ENCODE measurements around the gene C4B. TPM values are rescaled to one million over a fixed set of nuclear protein-coding genes. Genes with fewer than 3 reads are reported as not detected.

Gene C4B
- polyA plus RNA-seq, 1 experiment, result 14.4 TPM

GRCh38 chr6:31968326-31968725 lies 46.3 kb upstream of the C4B start:
- ChIA-PET POLR2A (no interaction called here), CTCF (interaction anchor here (1.1 to 3.9 kb wide), 2 partner anchors 17 to 150 kb away, joined by 5 to 17 read pairs; no protein-coding TSS in a partner anchor)
- H3K36me3 ChIP-seq (ENCODE audit: control insufficient read depth, insufficient read depth, low read length), result peaks cover 38% of the 10 kb centered on the region
- TF ChIP-seq, protein P1, sequence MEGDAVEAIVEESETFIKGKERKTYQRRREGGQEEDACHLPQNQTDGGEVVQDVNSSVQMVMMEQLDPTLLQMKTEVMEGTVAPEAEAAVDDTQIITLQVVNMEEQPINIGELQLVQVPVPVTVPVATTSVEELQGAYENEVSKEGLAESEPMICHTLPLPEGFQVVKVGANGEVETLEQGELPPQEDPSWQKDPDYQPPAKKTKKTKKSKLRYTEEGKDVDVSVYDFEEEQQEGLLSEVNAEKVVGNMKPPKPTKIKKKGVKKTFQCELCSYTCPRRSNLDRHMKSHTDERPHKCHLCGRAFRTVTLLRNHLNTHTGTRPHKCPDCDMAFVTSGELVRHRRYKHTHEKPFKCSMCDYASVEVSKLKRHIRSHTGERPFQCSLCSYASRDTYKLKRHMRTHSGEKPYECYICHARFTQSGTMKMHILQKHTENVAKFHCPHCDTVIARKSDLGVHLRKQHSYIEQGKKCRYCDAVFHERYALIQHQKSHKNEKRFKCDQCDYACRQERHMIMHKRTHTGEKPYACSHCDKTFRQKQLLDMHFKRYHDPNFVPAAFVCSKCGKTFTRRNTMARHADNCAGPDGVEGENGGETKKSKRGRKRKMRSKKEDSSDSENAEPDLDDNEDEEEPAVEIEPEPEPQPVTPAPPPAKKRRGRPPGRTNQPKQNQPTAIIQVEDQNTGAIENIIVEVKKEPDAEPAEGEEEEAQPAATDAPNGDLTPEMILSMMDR (IDR thresholded peaks at IDR 0.05; ENCODE audit: insufficient read depth, low read depth, low read length), result no peak
- DNase-seq (ENCODE audit: low read depth), result no peak
- H3K27me3 ChIP-seq (ENCODE audit: control insufficient read depth, insufficient read depth, low read length), result no peaks in the 10 kb centered on the region
- no peak overlapping the region for H3K4me3 ChIP-seq (ENCODE audit: low read depth, low read length)

DNA sequence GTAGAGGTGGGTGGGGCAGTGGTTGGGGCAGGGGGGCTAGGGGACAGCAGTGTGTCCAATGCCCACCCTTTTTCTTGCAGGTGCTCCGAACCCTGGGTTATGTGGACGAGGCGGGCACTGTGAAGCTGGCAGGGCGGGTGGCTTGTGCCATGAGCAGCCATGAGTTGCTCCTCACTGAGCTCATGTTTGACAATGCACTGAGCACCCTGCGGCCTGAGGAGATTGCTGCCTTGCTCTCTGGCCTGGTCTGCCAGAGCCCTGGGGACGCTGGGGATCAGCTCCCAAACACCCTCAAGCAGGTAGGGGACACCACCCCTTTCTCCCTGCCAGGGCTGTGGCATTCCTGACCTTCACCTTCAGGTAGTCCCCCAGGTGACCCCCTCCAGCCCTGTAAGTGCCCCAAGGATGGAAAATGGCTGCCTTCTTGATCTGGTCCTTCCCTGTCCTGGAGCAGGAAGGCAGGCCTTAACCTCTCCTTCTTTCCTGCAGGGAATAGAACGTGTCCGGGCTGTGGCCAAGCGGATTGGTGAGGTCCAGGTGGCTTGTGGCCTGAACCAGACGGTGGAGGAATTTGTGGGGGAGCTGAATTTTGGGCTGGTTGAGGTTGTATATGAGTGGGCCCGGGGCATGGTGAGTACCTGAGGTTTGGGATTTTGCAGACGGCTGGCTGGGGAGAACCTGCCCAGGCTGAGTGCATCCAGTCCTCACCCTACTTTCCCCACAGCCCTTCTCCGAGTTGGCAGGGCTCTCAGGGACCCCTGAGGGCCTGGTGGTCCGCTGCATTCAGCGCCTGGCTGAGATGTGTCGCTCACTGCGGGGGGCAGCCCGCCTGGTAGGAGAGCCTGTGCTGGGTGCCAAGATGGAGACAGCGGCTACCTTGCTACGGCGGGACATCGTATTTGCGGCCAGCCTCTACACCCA lies 45.5 kb upstream of the C4B start:
- Histone ChIP-seq H3K36me3 (ENCODE audit: control insufficient read depth, insufficient read depth, low read length) (peaks cover 35% of the 10 kb centered on the region), H3K4me3 (ENCODE audit: low read depth, low read length) (no peak overlapping the region), H3K27me3 (ENCODE audit: control insufficient read depth, insufficient read depth, low read length) (no peaks in the 10 kb centered on the region)
- DNase-seq (ENCODE audit: low read depth), result no peak
- ChIA-PET POLR2A (no interaction called here), CTCF (interaction anchor here (0.6 to 3.9 kb wide), 3 partner anchors 17 to 898 kb away, joined by 3 to 17 read pairs (median 5); no protein-coding TSS in a partner anchor)
- TF ChIP-seq, protein P1 (IDR thresholded peaks at IDR 0.05; ENCODE audit: insufficient read depth, low read depth, low read length), result no peak

- ChIA-PET CTCF (interaction anchor here (0.6 to 3.9 kb wide), 2 partner anchors 18 to 899 kb away, joined by 3 to 17 read pairs; no protein-coding TSS in a partner anchor), POLR2A (no interaction called here)
- Histone ChIP-seq H3K4me3 (ENCODE audit: low read depth, low read length) (no peak overlapping the region), H3K27me3 (ENCODE audit: control insufficient read depth, insufficient read depth, low read length) (no peaks in the 10 kb centered on the region), H3K36me3 (ENCODE audit: control insufficient read depth, insufficient read depth, low read length) (peaks cover 34% of the 10 kb centered on the region)
- TF ChIP-seq, protein P1 (IDR thresholded peaks at IDR 0.05; ENCODE audit: insufficient read depth, low read depth, low read length), result no peak
- no peak for DNase-seq (ENCODE audit: low read depth)
Measured at GRCh38 chr6:31969712-31970603, 44.6 kb upstream of the C4B start.

GRCh38 chr6:31970604-31971271 lies 43.9 kb upstream of the C4B start:
- CTCF ChIA-PET, result interaction anchor here (3.9 kb wide), 1 partner anchor 19 kb away, joined by 17 read pairs; no protein-coding TSS in a partner anchor
- H3K36me3 ChIP-seq (ENCODE audit: control insufficient read depth, insufficient read depth, low read length), result peaks cover 31% of the 10 kb centered on the region
- TF ChIP-seq, protein P1 (IDR thresholded peaks at IDR 0.05; ENCODE audit: insufficient read depth, low read depth, low read length), result no peak
- peak overlapping the region; percentile 84 for H3K4me3 ChIP-seq (ENCODE audit: low read depth, low read length)
- H3K27me3 ChIP-seq (ENCODE audit: control insufficient read depth, insufficient read depth, low read length), result no peaks in the 10 kb centered on the region
- no peak for DNase-seq (ENCODE audit: low read depth)
- POLR2A ChIA-PET, result no interaction called here

Measured in BJ (cell line).